ENCODE measurements around the gene STX11.

Gene STX11

DNA sequence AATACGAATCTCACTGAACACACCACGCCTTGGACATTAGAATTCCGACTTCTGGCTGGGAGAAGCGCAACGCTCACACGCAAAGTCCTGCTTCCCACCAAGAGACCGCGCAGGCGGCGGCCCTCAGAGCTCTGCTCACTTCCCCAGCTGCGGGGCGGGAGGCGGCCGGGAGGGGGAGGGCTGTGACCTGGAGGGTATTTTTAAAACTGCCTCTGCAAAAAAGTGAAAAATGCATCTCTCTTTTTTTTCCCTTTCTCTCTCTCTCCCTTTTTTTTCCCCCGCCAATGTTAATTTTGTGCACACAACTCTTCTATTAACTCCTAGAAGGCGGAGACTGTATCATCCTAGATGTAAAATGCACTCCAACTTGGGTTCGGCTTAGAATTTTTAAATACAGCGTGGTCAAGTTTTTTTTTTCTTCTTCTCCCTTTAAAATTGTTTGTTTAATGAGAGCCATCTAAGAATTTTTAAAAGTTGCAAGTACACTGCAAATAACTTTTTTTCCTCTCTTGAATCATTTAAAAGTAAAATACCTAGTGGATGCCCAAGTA lies 66.4 kb downstream of the STX11 start:
- DNase-seq, result no peak

DNA sequence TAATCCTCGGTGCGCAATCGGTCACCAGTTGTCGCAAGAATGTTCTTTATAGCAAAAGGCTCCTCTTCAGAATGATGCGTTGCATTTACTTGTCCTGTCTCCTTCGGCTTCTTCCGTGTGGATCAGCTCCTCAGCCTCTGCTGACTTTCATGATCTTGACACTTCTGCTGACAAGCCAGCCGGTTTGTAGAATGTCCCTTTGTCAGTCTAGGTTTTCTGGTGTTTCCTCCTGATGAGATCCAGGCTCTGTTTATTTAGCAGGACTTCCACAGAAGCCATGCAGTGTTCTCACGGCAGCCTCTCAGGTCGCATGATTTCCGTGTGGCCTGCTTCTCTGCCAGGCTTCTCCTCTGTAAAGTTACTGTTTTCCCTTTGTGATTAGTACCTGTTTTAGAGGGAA lies 66.9 kb downstream of the STX11 start:
- DNase-seq, result no peak

DNA sequence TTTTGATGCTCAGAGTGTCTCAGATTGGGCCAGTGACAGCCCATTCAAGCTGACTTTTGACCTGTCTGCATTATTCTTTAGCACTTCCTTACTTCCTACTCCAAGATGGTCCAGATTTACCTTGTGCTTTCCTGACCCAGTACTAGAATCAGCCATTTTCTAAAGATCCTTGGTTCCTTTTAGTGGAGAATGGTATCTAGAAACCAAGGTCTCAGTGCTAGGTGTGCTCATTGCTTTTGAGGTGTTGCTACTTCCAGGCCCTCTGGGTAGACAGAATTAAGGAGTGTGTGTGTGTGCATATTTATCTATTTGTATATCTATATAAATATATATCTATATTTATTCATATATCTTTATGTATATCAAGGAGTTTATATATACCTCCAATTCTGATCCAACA lies 67.5 kb downstream of the STX11 start:
- no peak for DNase-seq

DNA sequence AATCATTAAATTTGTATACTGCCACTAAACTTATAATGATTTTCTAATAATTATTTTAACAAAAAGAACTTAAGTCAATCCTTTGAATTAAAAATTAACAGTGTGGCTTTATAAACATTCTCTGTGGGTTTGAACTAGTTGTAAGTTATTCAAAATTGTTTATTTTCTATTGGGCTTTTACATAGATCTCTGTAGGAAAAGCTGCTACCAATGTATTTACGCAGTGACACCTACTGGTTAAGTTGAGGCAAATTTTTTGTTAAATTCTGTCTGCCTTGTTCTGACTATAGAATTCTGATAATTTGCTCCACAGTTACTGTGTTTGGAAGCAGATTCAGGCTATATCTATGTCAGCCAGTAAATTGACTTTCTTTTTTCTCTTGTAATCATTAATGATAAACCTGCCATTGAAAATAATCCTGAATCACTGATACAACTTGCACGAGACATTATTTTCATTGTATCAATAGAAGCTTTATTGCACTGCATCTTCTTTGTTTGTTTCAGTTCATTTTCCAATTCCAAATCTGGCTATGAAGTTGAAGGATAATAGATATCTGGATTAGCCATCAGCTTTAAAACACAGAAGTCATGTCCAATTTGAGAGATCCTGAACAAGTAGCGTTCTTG lies 68.9 kb downstream of the STX11 start:
- peak; percentile 32 for DNase-seq

DNA sequence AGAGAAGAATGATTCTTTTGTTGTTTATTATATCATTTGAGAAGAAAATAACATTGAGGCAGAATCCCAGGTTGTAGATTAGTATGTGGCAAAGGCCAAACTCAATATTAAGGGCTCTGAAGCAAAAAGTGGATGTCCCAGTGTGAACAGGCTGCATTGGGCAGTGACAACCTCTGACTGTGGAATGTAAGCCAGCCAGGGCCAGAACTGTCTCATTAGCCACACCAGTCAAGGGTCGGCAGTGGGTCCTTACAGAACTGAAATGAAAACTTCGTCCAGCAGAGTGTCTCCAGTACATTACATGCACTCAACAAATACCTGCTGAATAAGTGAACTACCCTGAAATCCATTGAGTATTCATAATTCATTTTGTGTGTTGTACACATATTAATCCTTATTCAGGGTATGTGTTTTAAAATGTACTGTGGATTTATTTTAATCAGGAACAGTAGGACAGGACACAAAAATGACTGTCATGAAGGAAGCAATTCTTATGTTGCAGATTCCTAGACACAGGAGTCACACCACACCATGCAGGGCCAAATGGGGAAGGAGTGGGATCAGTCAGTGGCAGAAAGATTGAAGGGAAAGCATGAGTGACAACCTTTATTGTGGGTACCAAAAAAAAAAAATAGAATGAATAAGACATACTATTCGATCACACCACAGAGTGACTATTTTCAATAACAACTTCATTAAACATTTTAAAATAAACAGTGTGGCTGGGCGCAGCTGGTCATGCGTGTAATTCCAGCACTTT lies 69.9 kb downstream of the STX11 start:
- DNase-seq, result no peak

DNA sequence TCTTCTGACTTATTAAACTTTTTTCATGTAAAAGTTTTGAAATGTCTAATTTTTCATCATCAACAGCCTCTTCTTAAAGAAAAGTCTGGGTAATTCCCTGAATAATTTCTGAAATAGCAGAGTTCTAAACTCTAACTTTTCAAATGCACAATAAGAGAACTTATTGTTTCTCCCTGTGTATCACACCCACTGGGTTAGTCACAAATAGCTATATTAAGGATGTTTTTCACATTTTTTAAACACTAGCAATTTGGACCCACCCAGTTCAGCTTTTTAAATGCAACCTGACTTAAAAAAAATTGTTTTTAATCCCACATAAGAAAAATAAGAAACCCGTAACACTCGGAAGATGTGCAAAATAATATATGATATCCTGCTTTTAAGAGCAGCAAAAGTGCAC lies 73.4 kb downstream of the STX11 start:
- no peak for DNase-seq

DNA sequence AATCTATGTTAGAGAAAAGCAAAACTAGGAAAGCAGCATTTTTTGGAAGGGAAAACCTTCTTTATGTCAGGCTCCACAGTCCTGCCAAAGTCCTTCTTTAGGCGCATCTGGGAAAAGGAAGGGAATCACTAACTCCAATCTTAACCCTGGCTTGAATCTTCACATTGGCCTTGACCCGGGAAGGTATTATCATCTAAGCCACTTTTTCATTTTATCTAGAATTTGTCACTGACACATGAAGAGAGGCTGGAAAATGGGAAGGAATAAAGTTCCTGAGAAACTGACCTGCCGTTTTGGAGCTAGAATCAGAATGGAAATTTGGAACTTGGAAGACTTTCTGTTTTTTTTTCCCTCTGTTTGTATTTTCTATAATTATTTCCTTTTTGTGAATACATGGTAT lies 81.4 kb downstream of the STX11 start:
- no peak for DNase-seq

DNA sequence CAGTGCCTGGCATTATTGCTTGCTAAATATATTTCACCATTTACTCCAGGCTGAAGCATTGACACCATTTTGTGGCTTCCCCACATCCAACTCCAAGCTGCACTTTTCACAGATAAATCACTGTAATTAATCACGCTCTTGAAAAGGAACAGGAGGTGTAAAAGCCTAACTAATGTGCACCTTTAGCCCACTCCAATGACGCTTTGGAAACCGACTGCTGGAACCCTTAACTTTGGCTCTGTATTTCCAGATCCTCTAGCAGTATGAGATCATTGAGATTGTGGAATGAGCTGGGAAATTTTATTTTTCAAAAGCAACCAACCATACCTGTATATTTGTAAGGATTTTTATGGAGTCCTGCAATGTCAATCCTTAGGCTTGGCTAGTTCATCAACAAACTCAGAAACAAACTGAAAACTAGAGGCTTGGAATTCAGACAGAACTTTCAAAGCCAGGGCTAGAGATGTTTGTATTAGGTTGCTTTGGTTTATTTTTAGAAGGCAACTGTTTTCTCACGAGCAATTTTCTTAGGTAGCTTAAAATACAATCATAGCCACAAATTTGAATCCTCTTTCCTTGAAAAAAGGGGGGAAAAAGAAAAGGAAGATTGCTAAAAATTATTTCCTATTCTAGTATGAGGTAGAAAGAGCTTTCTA lies 82.0 kb downstream of the STX11 start:
- DNase-seq, result no peak

DNA sequence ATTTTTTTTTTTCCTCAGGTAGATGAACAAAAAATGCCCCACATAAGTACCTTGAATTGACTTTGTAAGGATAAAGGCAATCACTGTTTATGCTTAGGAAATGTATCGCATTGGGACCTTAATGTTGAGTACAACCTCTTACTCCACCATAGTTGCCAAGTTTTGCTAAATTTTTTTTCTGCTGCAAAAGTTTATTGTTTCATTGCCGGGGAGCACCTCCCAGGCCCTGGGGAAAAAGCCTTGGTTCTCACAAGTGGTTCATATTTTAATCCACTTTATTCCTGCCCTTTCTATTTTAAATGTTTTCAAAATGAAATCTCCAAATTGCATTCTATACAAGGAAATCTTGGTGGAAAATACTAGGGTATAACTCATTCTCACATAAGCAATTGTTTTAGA lies 82.5 kb downstream of the STX11 start:
- DNase-seq, result no peak

DNA sequence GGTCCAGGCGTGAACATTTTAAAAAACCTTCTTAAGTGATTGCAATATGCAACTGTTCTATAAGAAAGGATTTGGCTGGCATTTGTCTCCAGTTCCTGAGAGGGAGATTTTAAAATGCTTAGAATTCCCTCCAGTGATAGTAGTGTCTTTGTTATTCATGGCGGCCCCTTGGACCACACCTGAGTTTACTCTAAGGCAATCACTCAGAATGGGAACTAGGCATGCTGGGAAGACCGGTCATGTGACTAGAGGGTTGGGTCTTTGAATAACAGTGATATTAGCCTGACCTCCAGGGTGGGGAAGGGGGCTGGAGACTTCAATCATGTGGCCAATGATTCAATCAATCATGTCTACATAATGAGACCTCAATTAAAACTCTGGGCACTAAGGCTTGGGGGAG lies 84.1 kb downstream of the STX11 start:
- no peak for DNase-seq

DNA sequence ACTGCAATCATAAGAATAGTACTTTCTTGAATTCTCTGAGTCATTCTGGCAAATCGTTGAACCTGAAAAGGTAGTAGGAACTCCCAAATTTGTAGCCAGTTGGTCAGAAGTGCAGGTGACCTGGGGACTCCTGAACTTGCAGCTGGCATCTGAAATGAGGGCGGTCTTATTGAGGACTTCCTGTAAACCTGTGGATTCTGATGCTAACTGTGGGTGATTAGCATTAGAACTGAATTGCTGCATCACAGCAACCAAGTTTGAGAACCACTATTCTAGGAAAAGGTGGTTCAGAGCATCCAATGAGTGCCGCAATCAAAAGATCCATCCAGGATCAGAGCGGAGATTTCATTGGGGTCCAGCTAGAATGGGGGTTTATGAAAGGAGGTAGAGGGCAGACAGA lies 84.6 kb downstream of the STX11 start:
- no peak for DNase-seq
